ENCODE data around the gene MRPS25. TPM values are rescaled to one million over a fixed set of nuclear protein-coding genes. Genes with fewer than 3 reads are reported as not detected.

The MRPS25 gene
- 100 to 1,000 TPM in 2 of 6 donors, 10 to 100 TPM in 4; 39.8 to 149 (median 56.9) TPM for total RNA-seq

GRCh38 chr3:15064835-15065549 lies at the start of gene MRPS25:
TSS of gene MRPS25 (minus strand) at chr3:15065315. CDS start at chr3:15065194, 121 bp downstream.
- Histone ChIP-seq H3K9me3 (no peaks in the 10 kb centered on the region), H3K4me3 (peak within 1 kb of the TSS; percentile 70 to 96 (median 80)), H3K36me3 (peaks cover 0 to under 1% (median 0%) of the 10 kb centered on the region in 4 donors), H3K27me3 (no peaks in the 10 kb centered on the region), H3K27ac (peak within 1 kb of the TSS; percentile 73 to 92 (median 85)), H3K4me1 (peaks cover 13 to 28% (median 20%) of the 10 kb centered on the region in 4 donors)
- TF ChIP-seq POLR2AphosphoS5 (IDR thresholded peaks at IDR 0.05): peak; percentile 88 to 93
- TF ChIP-seq, protein P1, sequence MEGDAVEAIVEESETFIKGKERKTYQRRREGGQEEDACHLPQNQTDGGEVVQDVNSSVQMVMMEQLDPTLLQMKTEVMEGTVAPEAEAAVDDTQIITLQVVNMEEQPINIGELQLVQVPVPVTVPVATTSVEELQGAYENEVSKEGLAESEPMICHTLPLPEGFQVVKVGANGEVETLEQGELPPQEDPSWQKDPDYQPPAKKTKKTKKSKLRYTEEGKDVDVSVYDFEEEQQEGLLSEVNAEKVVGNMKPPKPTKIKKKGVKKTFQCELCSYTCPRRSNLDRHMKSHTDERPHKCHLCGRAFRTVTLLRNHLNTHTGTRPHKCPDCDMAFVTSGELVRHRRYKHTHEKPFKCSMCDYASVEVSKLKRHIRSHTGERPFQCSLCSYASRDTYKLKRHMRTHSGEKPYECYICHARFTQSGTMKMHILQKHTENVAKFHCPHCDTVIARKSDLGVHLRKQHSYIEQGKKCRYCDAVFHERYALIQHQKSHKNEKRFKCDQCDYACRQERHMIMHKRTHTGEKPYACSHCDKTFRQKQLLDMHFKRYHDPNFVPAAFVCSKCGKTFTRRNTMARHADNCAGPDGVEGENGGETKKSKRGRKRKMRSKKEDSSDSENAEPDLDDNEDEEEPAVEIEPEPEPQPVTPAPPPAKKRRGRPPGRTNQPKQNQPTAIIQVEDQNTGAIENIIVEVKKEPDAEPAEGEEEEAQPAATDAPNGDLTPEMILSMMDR (IDR thresholded peaks at IDR 0.05): peak in 1 of 6 experiments; percentile 28
- TF ChIP-seq POLR2A (IDR thresholded peaks at IDR 0.05): peak in 3 of 4 donors; percentile 80 to 93 (median 85)
- TF ChIP-seq EP300 (IDR thresholded peaks at IDR 0.05): peak in 1 of 4 donors; percentile 16
- ATAC-seq (ENCODE audit: low FRiP score in 2 of 2): peak; percentile 97 to 100
- WGBS, 2 donors: 0% methylated on average over 15 to 26 of the region's 69 CpGs
- DNase-seq: peak; percentile 96 to 97

DNA sequence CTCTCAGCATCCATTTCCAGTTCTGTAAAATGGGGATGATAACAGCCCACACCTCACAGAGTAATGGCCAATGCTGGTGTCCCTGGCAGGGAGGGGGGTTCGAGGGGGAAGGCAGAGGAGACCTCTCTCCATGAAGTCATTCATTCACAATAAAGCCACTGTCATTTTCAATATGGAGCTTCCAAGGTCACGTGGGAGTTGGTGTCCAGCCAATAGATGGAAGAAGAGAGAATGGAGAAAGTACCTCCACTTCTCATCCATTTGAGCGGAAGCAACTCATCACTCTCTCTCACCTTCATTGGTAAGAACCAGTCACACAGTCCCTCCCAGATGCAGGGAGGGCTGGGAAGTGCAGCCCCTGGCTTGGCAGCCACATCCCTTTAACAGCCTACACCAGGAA lies 48.8 kb upstream of the MRPS25 start:
- no peaks in the 10 kb centered on the region for H3K36me3 ChIP-seq

DNA sequence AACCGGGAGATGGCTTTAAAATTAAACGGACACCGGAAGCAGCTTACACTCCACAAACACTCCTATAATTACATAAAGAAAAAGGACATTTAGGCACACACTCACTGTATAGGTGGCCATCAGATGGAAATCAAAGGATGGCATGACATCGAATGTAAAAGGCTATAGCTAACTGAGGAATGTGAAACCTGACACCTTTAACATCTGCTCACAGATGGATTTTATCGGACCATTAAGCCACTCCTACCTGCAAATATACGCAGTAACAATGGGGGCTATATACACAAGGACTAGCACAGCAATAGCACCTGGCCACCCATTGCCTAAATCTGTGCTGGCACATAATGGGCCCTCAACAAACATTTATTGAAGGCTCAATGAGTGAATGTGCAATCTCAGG lies 48.4 kb upstream of the MRPS25 start:
- no peaks in the 10 kb centered on the region for H3K27me3 ChIP-seq
- DNase-seq (no peak), ATAC-seq (ENCODE audit: low FRiP score in 2 of 2) (no peak)
- H3K4me3 ChIP-seq: no peak overlapping the region
- H3K4me1 ChIP-seq: peaks cover 0 to 1% (median under 1%) of the 10 kb centered on the region in 4 donors
- H3K9me3 ChIP-seq: no peaks in the 10 kb centered on the region
- no peak for TF ChIP-seq POLR2AphosphoS5 (IDR thresholded peaks at IDR 0.05)
- TF ChIP-seq, protein P1 (IDR thresholded peaks at IDR 0.05): no peak
- TF ChIP-seq EP300 (IDR thresholded peaks at IDR 0.05): no peak
- TF ChIP-seq POLR2A (IDR thresholded peaks at IDR 0.05): no peak
- H3K36me3 ChIP-seq: no peaks in the 10 kb centered on the region
- 46 to 49% methylated on average over 6 of the region's 6 CpGs for WGBS, 2 donors
- H3K27ac ChIP-seq: no peak overlapping the region

More for the DNA sequence above, 48.8 kb upstream of the MRPS25 start:
- ATAC-seq (ENCODE audit: low FRiP score in 2 of 2): no peak
- Histone ChIP-seq H3K4me3 (no peak overlapping the region), H3K4me1 (peaks cover 0 to 5% (median 4%) of the 10 kb centered on the region in 4 donors), H3K27ac (no peak overlapping the region), H3K9me3 (no peaks in the 10 kb centered on the region), H3K27me3 (no peaks in the 10 kb centered on the region)
- no peak for DNase-seq
- TF ChIP-seq EP300 (IDR thresholded peaks at IDR 0.05) (no peak), POLR2AphosphoS5 (IDR thresholded peaks at IDR 0.05) (no peak), POLR2A (IDR thresholded peaks at IDR 0.05) (no peak)
- TF ChIP-seq, protein P1 (IDR thresholded peaks at IDR 0.05): no peak
- WGBS, 2 donors: 63 to 74% methylated on average over 3 of the region's 3 CpGs

- H3K27ac ChIP-seq: no peak overlapping the region
- 69 to 72% methylated on average over 3 of the region's 3 CpGs for WGBS, 2 donors
- H3K4me1 ChIP-seq: peaks cover 3 to 7% (median 5%) of the 10 kb centered on the region in 4 donors
- DNase-seq: no peak
- TF ChIP-seq EP300 (IDR thresholded peaks at IDR 0.05) (no peak), POLR2AphosphoS5 (IDR thresholded peaks at IDR 0.05) (no peak), POLR2A (IDR thresholded peaks at IDR 0.05) (no peak)
- TF ChIP-seq, protein P1 (IDR thresholded peaks at IDR 0.05): no peak
- no peaks in the 10 kb centered on the region for H3K9me3 ChIP-seq
- ATAC-seq (ENCODE audit: low FRiP score in 2 of 2): no peak
- no peaks in the 10 kb centered on the region for H3K36me3 ChIP-seq
- H3K4me3 ChIP-seq: no peak overlapping the region
- no peaks in the 10 kb centered on the region for H3K27me3 ChIP-seq
Observed at GRCh38 chr3:15112011-15112410, 46.9 kb upstream of the MRPS25 start.
